Stimulated activated CD4-positive, alpha-beta T cell treated with anti-CD3 and anti-CD28 coated beads, Interleukin-4, amount 100 ng/mL, for 48 hours (primary cell): ENCODE results near the gene PTGES.

Experiments
- DNase-seq, 2 donors: peaks; one replicate each; pipeline ENCODE4 v3.0.0-alpha.2; 2020; ENCODE audit warnings: low read depth in 2 of 2

Gene PTGES

DNA sequence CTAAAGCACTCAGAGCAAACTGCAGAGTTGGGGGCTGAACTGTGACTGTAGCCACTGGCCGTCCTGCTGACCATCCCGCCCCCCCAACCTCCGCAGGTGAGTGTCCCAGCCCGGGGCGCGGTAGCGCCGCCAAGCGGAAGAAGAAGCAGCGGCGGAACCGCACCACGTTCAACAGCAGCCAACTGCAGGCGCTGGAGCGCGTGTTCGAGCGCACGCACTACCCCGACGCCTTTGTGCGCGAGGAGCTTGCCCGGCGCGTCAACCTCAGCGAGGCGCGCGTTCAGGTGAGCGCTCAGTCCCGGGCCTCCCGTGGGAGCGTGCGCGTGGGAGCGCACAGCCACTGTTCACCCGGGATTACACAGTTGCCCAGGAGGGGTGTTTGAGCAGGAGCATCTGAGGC is 33.7 kb downstream of the PTGES start:
- DNase-seq = no peak

DNA sequence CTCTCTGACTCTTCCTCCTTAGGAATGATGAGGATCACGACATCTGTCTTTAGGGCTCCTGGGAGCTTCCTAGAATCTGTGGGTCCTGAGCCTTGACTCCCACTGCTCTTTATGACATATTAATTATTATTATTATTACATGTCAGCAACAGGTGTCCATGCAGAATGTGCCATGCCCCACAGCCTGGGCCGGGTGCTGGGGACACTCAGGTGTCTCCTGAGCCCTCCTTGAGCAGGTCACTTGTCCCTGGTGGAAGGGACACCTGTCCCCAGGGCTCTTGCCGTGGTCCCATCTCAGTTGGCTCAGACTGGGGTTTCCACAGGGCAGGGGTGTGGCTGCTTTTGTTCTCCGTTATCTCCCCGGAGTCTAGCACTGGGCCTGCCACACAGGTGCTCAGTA is 34.2 kb downstream of the PTGES start:
- DNase-seq = no peak

DNA sequence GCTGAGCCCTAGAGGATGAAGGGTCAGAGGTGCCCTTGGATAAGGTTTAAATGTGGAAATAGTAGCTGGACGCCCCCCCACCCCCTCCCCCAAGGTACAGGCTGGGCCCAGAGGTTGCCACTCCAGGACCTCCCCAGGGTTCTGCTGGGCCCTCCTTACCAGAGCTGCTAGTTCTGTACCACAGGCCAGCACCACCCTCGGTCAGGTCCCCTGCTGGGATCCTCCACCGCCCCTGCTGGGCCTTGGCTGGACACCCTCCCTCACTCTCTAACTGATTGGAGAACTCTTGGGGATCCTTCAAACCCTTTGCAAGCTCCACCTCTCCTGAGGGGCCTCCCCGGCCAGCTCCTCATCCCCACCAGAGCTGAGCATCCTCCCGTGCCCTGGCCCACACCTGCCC is 34.9 kb downstream of the PTGES start:
- no peak for DNase-seq

DNA sequence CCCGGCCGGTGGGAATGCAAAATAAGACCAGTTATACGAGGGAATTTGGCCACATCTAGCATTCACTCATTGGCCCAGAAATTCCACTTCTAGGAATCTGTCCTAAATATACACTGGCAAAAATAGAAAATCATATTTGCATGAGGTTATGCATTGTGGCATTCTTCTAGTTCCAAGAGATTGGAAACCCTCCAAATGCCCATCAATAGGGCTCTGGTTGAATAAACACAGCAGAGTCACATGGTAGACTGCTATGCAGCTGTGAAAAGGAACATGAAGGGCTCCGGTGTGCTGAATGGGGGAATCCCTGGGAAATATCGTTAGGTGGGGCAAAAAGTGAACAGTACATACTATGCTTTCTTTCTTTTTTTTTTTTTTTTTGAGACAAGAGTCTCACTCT is 36.8 kb downstream of the PTGES start:
- no peak for DNase-seq

DNA sequence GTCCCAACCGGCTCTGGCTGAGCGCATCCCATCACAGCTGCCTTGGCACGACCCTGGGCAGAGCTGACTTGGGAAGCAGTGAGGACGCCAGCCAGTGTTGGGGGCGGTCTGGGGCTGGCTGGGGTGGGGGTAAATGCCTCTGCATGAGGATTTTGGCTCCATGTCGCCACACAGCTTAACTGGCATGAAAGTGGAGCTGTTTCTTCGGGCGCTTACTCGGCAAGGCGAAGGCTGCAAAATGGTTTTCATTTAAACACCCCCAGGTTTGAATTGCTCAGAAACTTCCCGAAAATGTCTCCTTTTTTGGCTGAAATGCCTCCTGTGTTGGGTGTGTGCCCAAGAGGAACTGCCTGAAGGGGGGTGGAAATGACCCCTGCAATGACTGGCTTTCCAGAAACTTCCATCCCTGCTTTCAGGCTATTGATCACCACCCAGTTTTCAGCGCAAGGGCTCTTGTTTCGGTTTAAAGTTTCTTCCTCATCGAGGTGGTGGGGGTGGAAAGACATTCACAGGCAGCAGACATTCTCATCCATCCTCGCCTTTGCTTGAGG is 38.3 kb downstream of the PTGES start:
- DNase-seq = no peak

DNA sequence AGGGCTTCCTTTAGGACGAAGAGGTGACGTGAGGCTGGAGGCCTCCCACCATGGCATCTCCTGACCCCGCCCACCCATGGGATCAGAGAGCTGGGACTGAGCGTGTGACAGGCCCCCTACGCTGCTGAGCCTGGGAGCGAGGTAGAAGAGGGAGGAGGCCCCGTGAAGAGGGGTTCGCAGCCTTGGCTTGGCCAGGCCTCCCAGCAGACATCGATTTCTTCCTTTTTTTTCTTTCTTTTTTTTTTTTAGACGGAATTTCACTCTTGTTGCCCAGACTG is 39.5 kb downstream of the PTGES start:
- DNase-seq = no peak

DNA sequence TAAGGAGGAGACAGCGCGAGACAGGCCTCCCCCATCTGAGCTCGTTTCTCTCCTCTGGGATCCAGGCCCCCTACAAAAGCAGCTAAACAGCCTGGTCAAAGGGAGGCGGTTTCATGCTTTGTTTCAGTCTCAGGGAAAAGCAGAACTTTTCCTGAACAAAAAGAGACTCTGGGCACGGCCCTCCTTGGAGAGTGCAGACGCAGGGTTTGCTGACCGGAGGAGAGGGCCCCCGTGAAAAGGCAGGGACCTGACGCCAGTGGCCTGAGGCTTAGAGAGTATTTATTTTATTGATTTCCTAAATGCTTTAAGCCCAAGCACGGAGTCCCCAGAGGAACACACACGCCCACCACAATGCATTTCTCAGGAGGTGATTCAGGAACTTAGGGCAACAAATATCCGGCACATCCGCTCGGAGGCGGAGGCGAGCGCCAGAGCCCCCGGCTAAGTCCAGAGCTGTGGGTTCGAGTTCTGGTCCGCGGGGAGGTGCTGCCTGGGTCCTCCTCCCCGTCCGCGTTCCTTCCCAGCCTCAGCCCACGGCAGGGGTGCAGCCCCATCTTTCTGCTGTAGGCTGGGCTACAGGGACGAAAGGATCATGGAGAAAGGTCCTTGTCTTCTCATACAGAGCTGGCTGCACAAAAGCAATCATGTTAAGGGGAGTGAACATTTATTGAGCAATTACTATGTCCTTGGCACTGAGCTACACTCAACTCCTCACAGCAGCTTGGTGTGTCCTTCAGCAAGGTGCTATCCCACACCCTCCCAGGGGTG is 40.0 kb downstream of the PTGES start:
- DNase-seq = no peak

DNA sequence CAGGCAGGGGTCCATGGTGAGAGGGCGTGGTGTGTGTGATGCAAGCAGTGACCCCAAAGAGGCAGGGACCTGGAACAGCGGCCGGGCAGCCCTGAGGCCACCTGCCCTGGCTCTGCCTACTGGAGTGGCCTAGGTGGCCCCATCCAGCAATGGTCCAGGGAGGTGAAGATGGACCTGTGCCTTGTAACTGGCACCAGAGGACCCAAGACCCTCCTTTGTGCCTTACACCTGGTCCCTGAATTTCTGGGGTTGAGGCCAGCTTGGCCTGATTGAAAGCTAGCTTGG is 42.7 kb downstream of the PTGES start:
- DNase-seq = no peak

DNA sequence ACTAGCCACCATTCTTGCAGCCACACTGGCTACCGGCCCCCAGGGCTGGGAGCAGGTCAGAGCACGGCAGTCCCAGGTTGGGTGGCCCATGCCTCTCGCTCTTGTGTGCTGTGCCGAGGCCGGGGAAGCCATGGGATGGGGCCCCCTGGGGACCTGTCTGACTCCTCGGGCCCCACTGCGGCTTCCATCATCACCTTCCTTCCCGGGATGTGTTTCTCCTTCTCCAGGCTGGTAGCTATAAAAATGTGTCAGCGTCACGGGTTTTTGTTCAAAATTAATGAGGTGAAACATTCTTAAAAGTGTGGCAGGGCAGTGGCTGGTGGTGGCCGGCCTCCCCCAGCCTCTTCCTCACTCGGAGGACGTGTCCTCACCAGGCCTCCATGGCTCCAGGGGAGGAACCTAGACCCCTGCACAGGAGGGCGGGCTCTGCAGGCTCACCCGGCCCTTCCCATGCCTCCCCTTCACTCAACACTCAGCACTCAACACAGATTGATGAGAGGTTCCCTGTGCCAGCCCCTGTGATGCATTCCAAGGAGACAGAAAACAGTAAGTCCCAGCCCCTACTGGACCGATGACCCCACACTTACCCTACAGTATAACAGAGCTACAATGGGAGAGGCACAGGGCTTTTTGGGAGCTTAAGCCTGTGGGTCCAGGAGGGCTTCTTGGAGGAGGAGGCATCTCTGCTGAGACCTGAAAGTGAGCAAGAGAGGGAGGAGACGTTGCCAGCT is 43.2 kb downstream of the PTGES start:
- no peak for DNase-seq

DNA sequence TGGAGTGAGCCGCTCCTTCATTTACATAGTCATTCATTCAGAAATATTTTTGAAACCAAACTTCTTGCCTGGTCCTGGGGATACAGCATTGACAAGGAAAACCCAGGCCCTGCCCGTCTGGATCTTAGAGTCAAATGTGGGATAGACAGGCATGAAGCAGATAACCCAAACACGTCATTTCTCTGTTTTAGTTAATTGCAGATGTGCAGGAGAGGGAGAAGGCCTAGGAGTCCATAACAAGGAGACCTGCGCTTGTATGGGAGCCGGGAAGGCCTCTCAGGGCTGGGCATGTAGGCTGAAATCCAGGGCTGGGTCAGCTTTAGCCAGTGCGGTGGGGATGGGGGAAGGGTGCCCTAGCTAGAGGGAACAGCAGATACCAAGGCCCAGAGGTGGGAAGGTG is 44.0 kb downstream of the PTGES start:
- no peak for DNase-seq

DNA sequence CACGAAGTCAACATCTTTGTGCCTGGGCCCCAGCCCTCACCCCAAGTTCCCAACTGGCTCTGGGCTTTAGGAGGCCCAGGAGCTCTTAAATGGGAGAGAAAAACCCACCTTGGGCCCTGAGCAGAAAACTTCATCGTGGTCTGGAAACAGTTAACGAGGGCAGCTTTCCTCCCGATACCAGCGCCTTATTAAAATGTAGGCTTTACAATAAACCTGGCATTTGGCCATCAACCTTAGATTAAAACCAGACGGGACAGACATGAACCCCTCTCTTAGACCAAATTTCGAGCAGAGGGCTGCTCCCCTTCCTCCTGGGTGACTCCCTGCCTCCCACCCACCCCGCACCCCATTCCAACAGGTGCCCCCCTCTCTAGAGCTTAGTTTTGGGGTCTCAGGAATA is 48.0 kb downstream of the PTGES start:
- DNase-seq = no peak

DNA sequence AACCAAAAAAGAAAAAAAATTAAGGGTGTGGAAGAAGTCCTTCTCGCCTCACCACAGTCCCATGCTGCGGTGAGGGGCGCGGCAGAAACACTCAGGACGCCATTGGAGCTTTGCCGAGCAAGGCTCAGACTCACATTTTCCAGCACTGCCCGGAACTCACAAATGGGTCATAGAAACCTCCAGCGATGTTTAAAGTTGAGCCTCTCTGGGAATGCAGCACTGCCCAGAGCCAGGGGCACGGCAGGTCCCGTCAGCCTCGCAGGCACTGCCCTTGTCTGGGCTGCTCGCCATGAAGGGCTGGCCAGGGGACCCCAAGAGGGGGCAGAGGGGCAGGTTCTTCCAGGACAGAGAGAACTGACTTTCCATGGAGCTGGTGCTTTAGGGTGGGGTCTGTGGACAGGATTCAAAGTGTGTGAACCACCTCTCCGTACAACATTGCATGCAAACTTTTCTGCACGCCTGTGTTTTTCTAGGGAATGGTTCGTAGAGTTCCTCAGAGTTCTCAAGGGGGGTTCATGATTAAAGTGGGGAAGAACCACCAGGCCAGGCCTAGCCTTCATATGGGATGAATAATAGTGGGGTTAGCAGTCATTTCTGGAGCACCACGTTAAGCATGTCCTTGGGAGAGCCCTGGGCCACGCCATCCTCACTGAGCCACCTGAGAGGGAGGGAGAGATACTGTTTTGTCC is 49.0 kb downstream of the PTGES start:
- DNase-seq = no peak

DNA sequence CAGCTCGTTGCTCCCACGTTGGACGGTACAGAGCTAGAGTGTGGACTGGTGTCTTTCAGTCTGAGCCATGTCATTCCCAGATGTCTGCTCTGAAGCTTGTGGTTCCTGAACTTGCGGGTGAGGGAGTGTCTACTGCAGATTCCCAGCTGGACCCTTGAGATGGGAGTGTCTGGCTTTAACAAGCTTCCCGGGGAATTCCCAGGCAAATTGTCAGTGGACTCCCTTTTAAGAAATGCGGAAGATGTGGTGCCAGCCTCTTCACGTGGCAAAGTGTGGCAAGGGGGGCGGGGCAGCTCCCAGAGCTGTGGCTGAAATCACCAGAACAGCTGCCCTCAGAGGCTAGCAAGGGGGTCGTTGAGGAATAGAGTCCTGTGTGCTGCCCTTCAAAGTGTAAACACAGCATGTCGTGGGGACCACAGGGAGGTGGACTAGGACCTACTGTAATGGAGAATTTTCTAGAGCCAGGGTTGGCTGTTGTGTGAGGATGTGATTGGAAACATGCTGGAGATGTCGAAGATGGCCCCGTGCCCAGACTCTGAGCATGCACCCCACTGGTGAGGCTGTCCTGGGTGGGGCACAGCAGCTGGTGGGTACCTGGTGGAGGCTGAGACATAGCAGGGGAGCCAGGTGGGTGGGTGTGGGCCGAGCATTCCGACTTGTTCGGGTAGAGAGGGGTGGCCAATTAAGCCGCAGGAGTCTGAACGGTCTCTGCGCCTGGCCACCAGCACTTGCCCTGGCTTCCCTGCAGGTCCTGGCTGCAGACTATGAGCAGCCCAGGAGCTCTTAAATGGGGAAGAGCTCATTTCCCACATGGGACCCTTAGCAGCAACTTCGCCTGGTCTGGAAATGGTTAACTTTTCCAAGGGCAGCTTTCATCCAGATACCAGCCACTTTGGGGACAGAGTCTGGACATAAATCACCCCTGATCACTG is 50.0 kb downstream of the PTGES start:
- DNase-seq = no peak

DNA sequence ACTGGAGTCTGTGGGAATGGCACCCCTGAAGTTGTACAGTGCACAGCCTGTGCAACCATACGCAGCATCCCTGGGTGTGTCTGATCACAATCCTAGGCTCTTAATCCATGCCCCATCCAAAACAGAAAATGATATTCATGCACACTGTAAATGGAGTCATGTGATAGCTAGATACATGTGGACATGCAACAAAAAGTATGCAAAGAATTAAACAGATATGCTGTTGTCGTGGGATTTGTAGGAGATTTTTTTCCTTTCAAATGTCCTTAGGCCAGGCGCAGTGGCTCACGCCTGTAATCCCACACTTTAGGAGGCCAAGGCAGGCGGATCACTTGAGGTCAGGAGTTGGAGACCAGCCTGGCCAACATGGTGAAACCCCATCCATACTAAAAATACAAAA is 51.3 kb downstream of the PTGES start:
- no peak for DNase-seq

DNA sequence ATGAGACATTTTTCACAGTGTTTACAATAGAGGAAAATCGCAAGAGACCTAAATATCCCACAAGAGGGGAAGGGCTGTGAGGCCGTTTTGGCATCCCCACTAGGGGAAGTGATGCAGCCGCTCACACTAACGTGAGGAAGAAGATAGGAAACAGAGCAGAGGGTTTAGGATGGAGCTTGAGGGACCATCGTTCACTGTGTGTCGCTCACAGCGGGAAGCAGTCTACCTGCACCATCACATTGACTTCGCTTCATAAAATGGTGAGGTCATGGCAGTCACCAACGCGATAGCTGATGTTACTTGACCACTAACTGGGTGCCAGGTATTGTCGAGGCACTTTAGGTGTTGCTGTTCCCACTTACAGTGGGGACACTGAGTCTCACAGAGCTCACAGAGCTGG is 51.8 kb downstream of the PTGES start:
- DNase-seq = no peak

DNA sequence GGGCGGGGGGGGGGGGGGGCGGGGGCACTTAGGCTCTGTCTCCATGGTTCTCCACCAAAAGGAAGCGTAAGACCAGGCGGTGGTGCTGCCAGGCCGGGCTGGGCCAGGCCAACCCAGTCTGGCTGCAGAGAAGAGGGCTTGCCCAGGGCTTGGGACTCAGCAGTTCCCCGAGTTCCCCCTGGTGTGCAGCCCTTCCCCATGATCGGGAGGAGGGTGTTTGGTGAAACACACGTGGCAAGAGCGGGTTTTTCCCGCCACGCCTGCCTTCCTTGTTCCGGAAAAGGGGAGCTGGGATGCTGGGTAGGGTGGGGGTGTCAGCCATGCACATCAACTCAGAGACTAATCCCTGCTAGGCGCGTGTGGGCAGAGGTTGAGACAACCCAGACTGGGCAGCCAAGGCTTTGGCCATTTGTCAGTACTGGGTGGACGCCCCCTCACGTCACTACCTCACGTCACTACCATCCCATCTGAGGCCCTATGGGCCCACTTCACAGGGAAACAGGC is 54.5 kb downstream of the PTGES start:
- DNase-seq = peak in 1 of 2 donors; percentile 14

DNA sequence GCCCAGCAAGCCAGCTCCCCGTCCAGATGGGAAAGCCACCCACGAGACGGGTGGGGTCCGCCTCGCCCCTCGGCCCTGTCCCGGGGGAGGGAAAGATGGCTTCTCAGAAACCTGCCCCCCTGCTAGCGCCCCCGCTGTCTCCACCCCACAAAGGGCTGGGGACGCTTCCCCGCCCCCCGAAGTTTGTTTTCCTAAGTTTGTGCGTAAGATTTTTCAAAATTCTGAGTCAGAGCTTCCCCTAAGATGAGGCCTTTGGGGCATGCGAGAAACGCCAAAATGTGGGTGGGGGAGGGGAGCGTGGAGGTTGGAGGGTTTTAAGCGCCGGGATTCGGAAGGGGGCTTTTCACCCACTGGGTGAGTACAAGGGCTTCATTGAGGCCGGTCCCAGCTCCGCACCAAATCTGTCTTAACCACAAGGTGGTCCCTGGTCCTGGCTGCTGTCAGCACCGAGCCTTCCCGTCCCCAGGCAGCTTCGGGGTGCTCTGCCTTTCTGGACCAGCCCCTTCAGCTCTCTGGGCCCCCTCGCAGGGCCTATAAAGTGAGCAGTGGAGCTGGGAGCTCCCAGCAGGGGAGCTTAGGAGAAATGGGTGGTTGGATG is 55.1 kb downstream of the PTGES start:
- peak; percentile 34 to 58 for DNase-seq

DNA sequence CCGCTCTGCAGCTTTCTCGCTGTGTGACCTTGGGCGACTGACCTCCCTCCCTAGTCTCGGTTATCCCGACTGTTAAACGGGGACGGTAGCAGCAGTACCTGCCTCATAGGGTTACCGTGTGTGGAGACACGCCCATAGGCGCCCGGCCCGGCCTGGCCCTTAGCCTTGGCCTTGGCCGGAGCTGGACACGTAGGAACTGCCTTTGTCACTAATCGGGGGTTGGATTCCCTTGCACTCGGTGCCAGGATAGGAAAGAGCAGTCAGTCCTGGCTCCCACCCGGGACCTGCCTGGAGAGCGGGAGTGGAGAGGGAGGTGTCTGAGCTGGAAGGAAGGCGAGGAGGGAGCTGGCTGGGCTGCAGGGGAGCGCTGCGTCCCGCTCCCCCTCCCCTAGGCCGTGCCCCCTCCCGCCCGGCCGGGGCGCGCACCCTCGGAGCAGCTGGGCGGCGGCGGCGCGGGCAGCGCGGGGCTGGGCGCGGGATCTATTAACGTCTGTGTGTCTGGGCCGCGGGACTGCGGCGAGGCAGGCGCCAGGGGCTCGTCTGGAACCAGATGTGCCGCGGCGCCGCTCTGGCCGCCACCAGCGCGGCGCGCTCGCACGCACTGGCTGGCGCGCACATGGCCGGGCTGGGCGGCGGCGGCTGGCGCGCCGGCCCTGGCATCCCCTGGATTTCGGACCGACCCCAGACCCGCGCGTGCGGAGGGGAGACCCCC is 55.7 kb downstream of the PTGES start:
- peak in 1 of 2 donors; percentile 24 for DNase-seq

DNA sequence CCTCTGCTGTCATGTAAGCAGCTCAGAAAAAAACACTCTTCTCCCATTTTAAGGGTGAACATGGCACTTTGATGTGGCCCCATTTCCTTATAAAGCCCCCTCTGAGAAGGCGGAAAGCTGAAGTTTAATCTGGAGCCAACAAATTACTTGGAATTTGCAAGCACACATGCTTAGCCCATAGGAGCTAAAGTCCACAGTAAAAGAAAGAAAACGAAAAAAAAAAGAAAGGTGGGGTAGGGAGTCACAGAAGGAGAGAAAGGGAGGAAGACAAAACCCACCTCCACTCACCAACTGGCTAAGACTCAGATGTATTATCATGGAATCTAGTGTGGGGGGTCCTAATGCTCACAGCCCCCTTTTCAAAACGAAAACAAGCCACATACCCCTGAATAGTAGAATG is 57.0 kb downstream of the PTGES start:
- DNase-seq = no peak

DNA sequence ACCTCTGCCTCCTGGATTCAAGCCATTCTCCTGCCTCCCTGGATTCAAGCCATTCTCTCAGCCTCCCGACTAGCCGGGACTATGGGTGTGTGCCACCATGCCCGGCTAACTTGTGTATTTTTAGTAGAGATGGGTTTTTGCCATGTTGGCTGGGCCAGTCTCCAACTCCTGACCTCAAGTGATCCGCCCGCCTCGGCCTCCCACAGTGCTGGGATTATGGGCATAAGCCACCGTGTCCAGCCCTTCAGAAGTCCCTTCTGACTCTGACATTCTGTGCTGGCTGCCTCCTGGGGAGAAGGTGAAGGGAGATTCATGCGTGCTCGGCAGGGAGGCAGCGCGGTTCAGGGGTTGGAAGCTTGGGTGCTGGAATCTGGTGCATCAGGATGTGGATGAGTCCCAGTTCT is 58.6 kb downstream of the PTGES start:
- no peak for DNase-seq

DNA sequence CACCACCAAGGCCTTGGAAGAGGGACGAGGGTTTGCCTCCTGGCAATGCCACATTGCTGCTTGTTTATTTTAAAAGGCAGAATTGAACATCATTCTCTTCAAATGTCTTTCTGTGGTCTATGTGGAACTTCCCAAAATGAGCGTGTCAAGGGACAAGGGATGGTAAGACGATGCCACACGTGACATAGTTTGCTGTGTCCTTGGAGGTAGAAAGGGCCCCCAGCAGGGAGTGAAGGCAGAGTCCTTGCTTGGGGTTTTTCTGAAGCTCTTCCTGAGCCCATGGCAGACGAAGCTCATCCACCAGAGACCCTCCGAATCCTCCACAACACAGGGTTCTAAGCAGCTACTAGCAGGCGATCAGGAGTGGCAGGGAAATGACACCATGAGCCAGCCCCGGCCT is 59.1 kb downstream of the PTGES start:
- no peak for DNase-seq
